HG02610 (cell line): ENCODE results near the gene PAIP2.
"Not testable (repeated sequence)": the region's sequence is repeated elsewhere in the genome, so short reads cannot be mapped to it uniquely, and the experiment has no call there.

Source experiments
- ATAC-seq: cut with Tn5 transposase; IDR thresholded peaks from one replicate; pipeline ENCODE4 v1.9.1; 2021; ENCODE audit warnings: mild to moderate bottlenecking, moderate library complexity; ENCODE audit not compliant: unreplicated experiment

The PAIP2 gene, protein sequence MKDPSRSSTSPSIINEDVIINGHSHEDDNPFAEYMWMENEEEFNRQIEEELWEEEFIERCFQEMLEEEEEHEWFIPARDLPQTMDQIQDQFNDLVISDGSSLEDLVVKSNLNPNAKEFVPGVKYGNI

DNA sequence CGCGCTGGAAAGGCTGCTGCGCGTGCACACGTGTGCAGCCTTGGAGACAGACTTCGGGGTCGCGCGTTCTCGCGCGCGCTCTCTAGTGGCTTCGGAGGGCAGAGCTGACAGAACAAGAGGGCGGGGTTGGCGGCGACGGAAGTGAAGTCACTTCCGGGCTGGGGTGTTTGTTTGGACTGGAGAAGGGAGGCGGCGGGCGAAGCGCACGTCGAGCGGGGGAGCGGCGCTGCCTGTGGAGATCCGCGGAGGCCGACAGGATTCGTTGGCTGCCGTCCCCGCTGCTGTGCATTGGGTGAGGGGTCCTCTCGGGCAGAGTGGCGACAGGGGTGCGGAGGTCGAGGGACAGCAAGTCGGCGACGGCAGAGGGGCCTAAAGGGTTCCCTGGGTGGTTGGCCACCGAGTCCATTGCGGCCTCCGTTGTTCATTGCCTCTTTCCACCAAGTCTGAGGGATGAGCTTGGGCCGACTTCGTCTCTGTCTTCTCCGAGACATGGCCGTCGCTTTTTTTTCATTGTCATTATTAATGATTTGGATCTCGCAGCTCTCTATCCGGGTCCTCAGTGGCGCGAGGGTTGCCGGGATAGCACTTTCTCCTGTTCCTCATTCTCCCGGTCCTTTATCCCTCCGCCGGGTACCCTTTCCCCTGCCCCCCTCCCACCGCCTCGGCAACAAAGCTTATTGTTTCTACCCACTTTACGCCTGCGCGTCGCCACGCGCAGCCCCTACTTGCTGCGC lies at the start of gene PAIP2:
TSS of gene PAIP2 (plus strand) at position 166 of the 734 bp plus-strand sequence. CDS start 21,931 bp downstream, outside the sequence.
- peak; percentile 95 for ATAC-seq

- ATAC-seq, result no peak
These were observed 48.5 kb upstream of the PAIP2 start for GRCh38 chr5:139293202-139293506.

DNA sequence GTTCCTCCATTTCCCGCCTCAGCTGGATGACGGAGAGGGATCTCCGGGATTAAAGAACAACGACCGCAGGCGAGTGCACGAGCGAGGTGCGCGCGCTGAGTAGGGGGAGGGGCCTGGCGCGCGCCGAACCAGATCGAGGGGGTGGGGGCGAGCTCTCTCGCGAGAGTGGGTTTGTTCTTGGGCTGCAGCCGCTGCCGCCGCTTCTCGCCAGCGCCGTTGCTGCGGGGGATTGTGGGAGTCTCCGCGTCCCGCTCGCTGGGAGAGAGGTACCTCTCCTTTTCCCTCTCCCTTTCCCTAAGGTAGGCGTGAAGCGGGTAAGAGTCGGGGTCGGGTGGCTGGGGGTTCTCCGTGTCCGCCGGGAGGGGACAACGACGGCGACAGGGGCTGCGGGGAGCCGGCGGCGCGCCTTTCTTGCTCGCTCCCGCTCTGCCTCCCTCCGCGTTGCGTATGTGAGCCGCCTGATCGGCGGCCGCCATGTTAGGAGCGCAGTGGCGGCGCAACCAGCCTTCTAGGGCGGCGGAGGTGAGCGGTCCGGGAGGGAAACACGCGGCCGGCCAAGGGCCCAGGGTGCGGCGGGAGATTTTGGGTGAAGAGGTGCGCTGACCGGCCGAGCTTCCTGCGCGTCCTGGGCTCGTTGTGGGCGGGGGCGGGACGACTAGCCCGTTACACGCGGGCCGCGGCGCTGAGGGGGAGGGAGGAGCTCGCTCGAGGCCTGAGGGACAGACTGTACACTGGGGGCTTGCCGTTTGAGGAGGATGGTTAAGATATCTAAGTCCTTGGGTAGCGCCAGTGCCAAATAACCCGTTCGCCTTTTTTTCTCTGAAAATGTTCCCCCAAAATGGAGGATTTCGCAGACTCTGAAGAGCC lies 47.9 kb upstream of the PAIP2 start, which contains the start of gene MATR3:
TSS of gene MATR3 (plus strand) at position 234 of the 867 bp plus-strand sequence. CDS start 13,676 bp downstream, outside the sequence.
- ATAC-seq, result peak; percentile 66

- peak; percentile 24 for ATAC-seq
These were observed 47.1 kb upstream of the PAIP2 start for GRCh38 chr5:139294374-139295165.

DNA sequence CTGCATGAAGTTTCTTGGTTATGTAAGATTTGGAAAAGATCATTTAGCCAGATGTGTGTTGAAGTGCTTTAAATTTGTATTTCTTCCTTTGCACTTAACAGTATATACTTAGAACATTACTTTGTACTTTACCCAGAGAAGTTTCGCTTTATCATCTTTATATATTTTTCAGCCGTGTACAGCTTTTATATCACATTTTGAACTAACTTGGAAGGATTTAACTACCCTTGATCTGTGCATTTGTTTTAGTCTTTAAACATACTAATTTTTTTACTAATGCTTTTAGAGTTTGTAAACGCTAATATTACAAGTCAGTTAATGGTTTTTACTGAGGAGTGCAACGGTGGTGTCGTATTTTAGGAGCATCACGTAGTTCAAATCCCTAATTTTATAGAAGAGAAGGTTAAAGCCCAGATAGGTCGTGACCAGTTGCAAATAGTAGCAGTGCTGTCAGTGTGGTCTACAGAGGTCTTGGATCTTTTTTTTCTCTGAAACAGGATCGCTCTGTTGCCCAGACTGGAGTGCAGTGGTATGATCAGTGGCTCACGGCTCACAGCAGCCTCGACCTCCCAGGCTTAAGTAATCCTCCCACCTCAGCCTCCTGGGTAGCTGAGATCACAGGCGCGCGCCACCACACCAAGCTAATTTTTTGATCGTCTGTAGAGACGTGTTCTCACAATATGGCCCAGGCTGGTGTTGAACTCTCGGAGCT lies 46.2 kb upstream of the PAIP2 start:
- no peak for ATAC-seq

GRCh38 chr5:139296198-139296597 lies 45.5 kb upstream of the PAIP2 start:
- ATAC-seq, result no peak

GRCh38 chr5:139296862-139297326 lies 44.8 kb upstream of the PAIP2 start:
- ATAC-seq, result no peak

- ATAC-seq, result no peak
These were observed 44.1 kb upstream of the PAIP2 start for GRCh38 chr5:139297439-139298133.

DNA sequence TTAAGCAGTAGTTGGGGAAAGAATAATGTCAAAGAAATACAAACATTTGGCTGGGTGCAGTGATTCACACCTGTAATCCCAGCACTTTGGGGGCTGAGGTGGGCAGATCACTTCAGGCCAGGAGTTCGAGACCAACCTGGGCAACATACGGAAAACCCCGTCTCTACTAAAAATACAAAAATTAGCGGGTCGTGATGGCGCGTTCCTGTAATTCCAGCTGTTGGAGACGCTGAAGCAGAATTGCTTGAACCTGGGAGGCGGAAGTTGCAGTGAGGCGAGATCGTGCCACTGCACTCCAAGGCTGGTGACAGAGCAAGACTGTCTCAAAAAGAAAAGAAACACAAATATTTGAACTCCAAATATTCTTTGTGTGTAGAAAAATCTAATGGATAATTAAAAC lies 43.4 kb upstream of the PAIP2 start:
- ATAC-seq, result no peak

DNA sequence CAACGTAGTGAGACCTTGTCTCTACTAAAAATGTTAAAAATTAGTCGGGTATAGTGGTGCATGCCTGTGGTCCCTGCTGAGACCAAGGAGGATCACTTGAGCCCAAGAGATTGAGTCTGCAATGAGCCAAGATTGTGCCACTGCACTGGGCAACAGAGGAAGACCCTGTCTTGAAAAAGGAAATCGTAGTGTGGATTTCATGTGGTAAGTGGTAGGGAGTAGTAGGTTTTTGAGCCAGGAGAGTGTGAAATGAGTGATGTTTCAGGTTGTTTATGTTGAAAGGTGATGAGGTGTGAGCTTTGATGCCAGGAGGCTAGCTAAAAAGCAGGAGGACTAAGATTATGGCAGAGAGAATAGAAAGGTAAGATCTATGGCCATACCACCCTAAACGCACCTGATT lies 42.2 kb upstream of the PAIP2 start:
- ATAC-seq, result no peak

DNA sequence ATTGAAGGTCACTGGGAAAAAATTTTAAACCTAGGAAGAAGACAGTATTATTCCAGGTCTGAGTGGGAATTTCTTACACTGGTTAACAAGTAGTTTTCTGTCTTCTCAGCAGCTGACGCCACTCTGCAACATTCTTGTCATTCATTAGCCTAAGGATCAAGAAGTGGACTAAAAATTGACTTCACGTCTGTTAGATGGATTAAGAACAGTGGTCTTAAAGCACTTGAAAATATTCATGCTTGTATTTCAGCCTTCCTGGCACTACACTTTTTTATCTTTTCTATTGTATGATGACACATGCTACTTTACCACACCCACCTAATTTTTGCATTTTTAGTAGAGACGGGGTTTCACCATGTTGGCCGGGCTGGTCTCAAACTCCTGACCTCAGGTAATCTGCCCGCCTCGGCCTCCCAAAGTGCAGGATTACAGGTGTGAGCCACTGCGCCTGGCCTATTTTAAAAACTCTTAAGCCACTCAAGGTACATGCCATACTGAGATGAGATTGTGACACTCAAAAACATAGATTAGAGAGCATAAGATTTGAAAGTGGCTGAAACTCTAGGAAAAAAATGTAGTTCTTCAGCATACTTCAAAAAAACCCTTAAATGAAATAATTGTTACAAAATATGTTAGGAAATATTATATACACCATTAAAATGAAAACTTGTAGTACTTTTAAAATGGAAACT lies 39.7 kb upstream of the PAIP2 start:
- ATAC-seq, result no peak

GRCh38 chr5:139304391-139305324 lies 37.0 kb upstream of the PAIP2 start:
- no peak for ATAC-seq

DNA sequence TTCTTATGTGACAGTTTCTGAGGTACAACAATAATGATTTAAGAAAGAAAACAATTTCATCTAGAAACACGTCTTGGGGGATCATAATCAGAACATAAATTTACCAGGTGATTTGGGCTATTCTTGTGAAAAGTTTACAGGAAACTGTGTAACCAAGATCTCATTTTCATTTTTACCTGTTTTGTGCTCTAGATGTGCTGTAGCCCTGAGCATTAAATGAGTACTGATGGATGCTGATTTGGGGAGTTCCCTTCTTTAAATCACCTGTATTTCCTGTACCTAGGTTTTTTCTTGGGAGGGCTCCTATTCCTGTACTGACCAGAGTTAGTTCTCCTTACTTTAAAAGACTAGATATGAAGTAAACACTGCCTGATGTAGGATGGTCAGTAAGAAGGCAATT lies 35.5 kb upstream of the PAIP2 start:
- no peak for ATAC-seq

DNA sequence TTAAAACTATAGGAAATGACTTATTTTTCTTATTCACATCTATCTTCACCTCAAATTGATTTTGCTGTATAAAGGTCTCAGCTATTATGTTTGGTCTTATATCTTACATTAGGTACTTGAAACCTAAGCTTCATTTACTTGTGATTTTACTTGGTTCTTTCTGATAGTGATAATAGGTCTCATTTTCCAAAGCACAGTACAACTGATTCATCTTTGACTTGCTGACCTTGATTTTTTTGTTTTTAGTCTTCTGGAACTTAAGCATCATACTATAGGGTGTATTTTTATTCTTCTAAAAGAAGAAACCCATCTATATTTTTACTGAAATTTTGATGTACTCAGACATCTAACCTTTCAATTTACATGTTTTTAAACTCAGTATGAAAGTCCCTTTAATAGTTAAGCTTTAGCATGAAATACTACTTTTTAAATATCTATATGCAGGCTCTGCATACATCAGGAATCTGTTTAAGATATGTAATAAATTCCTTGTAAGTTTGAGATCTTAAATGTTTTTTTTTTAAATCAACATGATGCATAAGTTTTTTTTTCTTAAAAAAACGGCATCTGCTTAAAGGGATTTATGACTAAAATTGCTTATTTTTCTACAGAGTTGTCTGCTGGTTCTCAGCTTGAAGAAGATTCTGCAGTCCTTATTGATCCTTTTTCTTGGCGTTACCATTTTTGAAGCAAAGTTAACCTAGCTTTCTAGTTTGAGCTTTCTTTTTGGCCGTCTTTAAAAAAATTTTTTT lies 34.9 kb upstream of the PAIP2 start:
- no peak for ATAC-seq

- no peak for ATAC-seq
These were observed 32.9 kb upstream of the PAIP2 start for GRCh38 chr5:139308797-139309196.

DNA sequence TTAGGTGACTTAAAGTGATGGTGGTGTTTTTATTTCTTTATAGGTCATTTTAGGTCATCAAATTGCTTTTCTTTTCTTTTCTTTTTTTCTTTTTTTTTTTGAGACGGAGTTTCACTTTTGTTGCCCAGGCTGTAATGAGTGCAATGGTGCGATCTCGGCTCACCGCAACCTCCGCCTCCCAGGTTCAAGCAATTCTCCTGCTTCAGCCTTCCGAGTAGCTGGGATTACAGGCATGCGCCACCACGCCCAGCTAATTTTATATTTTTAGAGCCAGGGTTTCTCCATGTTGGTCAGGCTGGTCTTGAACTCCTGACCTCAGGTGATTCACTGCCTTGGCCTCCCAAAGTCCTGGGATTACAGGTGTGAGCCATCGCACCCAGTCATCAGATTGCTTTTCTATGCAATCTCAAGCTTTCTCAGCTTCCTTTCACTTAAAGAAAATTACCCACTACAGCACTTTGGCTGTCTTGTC lies 30.9 kb upstream of the PAIP2 start:
- ATAC-seq, result not testable (repeated sequence)

GRCh38 chr5:139312075-139312474 lies 29.6 kb upstream of the PAIP2 start:
- no peak for ATAC-seq
